ENCODE results near the gene KDM5A.

Gene KDM5A

DNA sequence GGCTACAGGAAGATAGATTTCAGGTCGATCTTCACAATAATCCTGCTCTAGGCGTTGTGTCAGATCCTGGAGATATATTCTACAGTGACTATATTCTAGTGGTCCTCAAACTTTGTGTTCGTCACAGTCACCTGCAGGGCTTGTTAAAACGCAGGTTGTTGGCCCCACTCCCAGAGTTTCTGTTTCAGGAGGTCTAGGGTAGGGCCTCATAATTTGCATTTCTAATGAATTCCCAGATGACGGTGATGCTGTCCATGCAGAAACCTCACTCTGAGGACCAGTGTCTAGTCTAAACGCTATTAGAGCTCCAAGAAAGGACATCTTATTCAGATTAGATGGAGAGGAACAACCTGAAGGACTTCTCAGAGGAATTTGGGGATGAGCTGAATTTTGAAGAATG is 113.3 kb downstream of the KDM5A start:
- Mint-ChIP-seq H3K4me3 (no peak overlapping the region), H3K27me3 (peaks cover 2% of the 10 kb centered on the region), H3K9me3 (no peaks in the 10 kb centered on the region), H3K27ac (no peak overlapping the region), H3K4me1 (ENCODE audit: low read depth) (peaks cover 7% of the 10 kb centered on the region), H3K36me3 (ENCODE audit: low read depth) (peaks cover 29% of the 10 kb centered on the region)
- intact Hi-C loops (cut with micrococcal nuclease), result no loop called here

DNA sequence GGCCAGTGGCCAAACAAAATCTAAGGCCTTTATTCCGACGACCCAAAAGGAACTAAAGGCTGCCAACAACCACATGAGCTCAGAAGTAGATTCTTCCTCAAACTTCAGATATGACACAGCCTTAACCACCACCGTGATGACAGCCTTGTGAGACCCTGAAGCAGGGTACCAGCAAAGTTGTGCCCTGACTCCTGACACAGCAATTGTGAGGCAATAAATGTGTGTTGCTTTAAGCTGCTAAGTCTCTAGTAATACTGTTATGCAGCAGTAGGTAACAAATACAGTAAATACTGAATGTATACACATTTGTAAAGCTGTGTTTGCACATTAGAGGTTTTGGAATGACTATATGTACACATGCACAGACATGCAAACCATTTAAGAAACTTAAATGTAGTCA is 115.7 kb downstream of the KDM5A start:
- Mint-ChIP-seq H3K4me3 (no peak overlapping the region), H3K36me3 (ENCODE audit: low read depth) (peaks cover 7% of the 10 kb centered on the region), H3K4me1 (ENCODE audit: low read depth) (peaks cover 5% of the 10 kb centered on the region), H3K27me3 (peaks cover 7% of the 10 kb centered on the region), H3K27ac (no peak overlapping the region), H3K9me3 (no peaks in the 10 kb centered on the region)
- intact Hi-C loops (cut with micrococcal nuclease), result no loop called here

DNA sequence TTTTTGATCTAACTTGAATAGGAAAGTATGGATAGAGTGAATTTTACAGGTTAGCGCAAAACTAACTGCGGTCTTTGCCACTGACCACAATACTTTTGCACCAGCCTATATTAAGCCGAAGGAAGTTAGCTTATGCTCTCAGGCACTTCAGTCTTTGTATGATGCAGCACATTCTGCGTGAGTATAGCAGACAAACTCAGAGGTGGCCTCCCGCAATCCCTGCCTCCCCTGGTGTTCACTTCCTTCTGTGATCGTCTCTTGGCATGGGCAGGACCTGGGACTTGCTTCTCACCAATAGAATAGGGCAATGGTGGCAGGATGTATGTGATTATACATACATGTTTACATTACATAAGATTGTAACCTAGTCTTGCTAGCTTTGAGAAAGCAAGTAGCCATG is 116.2 kb downstream of the KDM5A start:
- Mint-ChIP-seq H3K27me3 (peaks cover 10% of the 10 kb centered on the region), H3K27ac (no peak overlapping the region), H3K4me1 (ENCODE audit: low read depth) (peaks cover under 1% of the 10 kb centered on the region), H3K4me3 (no peak overlapping the region), H3K9me3 (no peaks in the 10 kb centered on the region), H3K36me3 (ENCODE audit: low read depth) (peaks cover 2% of the 10 kb centered on the region)
- intact Hi-C loops (cut with micrococcal nuclease), result no loop called here

DNA sequence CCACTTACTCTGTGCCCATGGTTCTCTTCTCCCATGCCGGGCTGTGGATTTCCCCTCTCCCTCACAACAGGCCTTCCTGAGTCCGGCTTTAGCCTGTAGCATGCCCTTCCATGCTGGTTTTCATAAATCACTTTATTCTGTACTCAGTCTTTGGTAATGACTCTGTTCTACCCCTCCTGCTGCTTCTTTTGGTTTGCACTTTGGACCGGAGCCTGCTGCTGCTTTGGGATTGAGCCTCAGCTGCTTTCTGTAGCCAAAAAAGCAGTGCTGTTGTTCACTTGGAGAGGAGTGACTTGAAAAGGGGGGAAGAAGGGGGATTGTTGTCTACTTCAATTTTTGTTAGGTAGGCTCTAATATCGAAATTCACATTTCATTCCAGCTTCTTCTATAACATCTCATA is 118.0 kb downstream of the KDM5A start:
- Mint-ChIP-seq H3K9me3 (no peaks in the 10 kb centered on the region), H3K27me3 (peaks cover 15% of the 10 kb centered on the region), H3K4me3 (no peak overlapping the region), H3K27ac (no peak overlapping the region), H3K36me3 (ENCODE audit: low read depth) (no peaks in the 10 kb centered on the region), H3K4me1 (ENCODE audit: low read depth) (no peaks in the 10 kb centered on the region)
- intact Hi-C loops (cut with micrococcal nuclease), result no loop called here

DNA sequence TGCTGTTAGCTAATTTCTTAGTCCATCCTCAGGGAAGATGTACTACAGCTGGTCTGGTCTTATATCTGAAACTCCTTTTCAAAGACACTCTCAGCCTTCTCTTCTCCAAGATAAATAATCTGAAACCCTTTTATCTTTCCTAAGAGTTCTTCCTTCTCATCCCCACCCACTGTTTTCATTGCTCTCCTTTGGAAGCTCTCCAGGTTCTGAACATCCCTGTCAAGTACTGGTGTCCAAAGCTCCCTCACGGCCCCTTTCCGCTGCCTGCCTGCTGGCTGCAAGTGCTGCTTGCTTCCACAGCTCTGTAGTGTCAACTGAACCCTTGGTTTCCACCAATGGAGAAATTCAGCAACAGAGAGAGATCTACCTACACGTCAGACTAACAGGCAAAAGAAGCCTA is 119.9 kb downstream of the KDM5A start:
- Mint-ChIP-seq H3K27ac (no peak overlapping the region), H3K4me1 (ENCODE audit: low read depth) (no peaks in the 10 kb centered on the region), H3K9me3 (no peaks in the 10 kb centered on the region), H3K36me3 (ENCODE audit: low read depth) (no peaks in the 10 kb centered on the region), H3K4me3 (no peak overlapping the region), H3K27me3 (peaks cover 15% of the 10 kb centered on the region)
- intact Hi-C loops (cut with micrococcal nuclease), result no loop called here

DNA sequence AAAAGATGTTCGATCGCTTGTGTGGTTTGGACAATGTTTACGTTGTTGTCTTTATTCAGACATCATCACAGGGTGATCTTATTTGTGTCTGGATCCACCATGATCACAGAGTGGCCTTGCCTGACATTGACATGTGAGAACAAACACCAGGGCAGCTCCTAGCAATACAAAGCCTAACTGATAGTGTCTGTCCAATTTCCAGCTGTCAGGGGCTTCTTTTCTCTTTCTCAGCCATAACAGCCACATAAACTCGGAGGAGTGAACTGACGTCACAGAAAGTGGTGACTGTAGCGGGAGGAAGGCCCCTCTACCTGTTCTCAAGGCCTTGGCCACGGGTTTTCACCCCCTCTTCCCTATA is 120.7 kb downstream of the KDM5A start:
- no peaks in the 10 kb centered on the region for H3K36me3 Mint-ChIP-seq (ENCODE audit: low read depth)
- H3K27me3 Mint-ChIP-seq, result peaks cover 18% of the 10 kb centered on the region
- H3K9me3 Mint-ChIP-seq, result no peaks in the 10 kb centered on the region
- H3K4me3 Mint-ChIP-seq, result no peak overlapping the region
- intact Hi-C loops (cut with micrococcal nuclease), result no loop called here
- H3K4me1 Mint-ChIP-seq (ENCODE audit: low read depth), result no peaks in the 10 kb centered on the region
- H3K27ac Mint-ChIP-seq, result no peak overlapping the region

DNA sequence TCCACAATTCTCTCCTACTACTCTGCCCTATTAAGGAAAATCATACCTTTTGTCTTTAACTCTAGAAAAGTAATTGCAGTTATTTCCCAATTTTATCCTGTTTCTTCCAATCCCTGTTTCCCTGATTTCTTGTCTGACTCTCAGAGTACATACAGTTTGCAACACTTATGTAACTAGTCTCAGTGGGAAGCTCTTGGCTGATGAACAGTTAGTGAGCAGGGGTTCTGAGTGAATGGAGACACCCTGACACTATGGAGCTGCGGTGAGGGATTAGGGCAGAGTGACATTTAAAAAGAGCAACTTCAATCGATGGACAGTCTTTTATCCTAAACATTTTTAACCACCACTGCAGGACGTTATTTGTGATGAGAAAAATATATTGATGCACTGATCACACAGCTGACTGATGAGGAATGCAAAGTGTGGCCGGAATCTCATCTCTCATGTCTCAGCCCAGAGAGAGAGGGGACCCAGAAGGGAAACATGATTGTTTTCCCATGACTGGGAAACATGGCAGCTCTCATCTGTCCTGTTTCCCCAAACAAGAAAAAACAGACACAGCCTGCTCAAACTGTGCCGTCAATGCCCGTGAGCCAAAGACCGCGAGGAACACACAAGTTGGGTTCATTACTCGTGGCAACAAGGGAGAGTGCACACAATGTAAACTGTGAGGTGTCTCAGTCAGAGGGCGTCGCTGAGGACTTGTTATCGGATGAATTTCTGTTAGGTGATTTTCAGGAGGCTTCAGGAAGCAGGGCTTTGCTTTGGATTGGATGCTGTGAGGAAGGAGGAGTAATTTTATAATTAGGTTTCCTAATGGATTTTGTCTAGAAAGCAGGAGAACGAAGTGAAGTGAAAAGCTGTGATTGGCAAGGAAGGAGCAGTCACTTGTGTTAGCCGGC is 121.3 kb downstream of the KDM5A start:
- Mint-ChIP-seq H3K9me3 (no peaks in the 10 kb centered on the region), H3K4me1 (ENCODE audit: low read depth) (no peaks in the 10 kb centered on the region), H3K36me3 (ENCODE audit: low read depth) (no peaks in the 10 kb centered on the region), H3K4me3 (no peak overlapping the region), H3K27ac (no peak overlapping the region), H3K27me3 (peaks cover 20% of the 10 kb centered on the region)
- intact Hi-C loops (cut with micrococcal nuclease), result no loop called here

DNA sequence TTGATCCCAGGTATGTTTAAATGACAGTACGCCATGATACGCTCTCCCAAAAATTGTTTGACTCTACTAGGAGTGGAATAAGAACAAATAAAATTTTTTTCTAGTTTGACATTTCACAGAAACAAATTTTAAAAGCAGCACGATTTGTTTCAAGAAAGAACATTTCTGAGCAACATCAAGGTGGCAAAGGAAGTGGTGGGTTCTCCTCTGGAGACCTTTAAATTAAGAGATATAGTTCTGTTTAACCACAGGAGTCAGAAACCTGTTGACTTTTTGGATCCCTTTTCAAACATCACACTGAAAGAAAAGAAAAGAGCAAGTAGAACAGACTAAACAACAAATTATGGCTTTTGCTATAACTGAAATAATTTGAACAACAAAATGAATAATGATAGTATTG is 124.0 kb downstream of the KDM5A start:
- no peaks in the 10 kb centered on the region for H3K36me3 Mint-ChIP-seq (ENCODE audit: low read depth)
- no peak overlapping the region for H3K4me3 Mint-ChIP-seq
- no peaks in the 10 kb centered on the region for H3K9me3 Mint-ChIP-seq
- intact Hi-C loops (cut with micrococcal nuclease), result no loop called here
- no peak overlapping the region for H3K27ac Mint-ChIP-seq
- no peaks in the 10 kb centered on the region for H3K4me1 Mint-ChIP-seq (ENCODE audit: low read depth)
- H3K27me3 Mint-ChIP-seq, result peaks cover 27% of the 10 kb centered on the region

DNA sequence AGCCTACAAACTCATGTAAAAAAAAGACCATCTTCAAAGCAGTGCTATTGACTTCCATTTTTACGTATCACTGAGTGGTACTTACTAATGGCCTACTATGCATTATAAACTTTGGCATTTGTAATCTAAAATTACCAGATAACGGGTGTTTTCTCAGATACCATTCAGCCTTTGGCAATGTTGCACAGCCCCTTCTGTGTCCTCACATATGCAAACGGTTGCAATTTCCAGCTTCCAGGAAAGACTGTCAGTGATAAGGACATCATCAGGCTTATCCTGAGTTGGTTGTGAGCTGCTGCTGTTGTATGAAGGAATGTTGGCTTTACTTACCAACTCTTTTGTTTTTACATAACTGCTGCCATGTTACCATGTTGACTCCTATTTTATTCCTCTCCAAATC is 124.9 kb downstream of the KDM5A start:
- H3K27ac Mint-ChIP-seq, result no peak overlapping the region
- H3K9me3 Mint-ChIP-seq, result no peaks in the 10 kb centered on the region
- no peaks in the 10 kb centered on the region for H3K36me3 Mint-ChIP-seq (ENCODE audit: low read depth)
- peaks cover 31% of the 10 kb centered on the region for H3K27me3 Mint-ChIP-seq
- H3K4me1 Mint-ChIP-seq (ENCODE audit: low read depth), result no peaks in the 10 kb centered on the region
- H3K4me3 Mint-ChIP-seq, result no peak overlapping the region
- intact Hi-C loops (cut with micrococcal nuclease), result no loop called here

DNA sequence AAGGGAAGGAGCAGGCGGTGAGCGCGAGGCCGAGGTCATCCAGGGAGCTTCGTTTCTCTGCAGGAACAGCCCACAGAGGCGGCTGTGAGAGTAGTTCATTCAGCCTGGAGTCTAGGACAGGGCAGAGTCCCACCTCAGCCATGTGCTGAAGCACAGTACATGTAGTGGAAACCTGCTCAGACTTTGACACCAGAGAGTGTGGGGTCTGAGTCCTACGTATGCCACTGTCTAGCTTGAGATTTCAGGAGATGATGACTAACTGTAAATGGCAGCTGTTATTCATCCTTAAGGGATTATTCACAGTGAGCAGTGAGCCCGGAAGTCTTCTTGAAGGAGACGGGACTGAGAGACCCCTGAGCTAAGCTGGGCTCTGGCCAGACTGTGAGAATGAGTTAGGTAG is 125.5 kb downstream of the KDM5A start:
- Mint-ChIP-seq H3K4me1 (ENCODE audit: low read depth) (no peaks in the 10 kb centered on the region), H3K9me3 (no peaks in the 10 kb centered on the region), H3K27me3 (peaks cover 30% of the 10 kb centered on the region), H3K4me3 (no peak overlapping the region), H3K36me3 (ENCODE audit: low read depth) (no peaks in the 10 kb centered on the region), H3K27ac (no peak overlapping the region)
- intact Hi-C loops (cut with micrococcal nuclease), result no loop called here

DNA sequence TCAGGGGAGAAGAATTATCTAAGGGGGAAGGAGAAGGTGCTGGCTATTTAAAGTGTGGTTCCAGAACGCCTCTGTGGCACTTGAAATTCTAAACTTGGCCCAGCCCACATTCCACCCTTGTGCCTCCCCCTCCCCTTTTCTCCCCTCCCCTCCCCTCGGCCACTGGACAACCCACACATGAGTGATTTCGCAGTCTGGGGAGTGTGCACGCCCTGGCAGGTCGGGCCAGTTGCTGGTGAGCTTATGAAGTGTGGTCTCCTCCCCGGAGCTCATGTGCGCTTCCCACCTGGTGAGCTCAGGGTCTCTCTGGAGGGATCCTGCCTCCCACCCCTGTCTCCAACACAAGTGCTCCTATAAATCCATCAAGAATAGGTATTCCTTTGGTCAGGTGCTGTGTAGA is 126.3 kb downstream of the KDM5A start, which contains the start of gene SLC6A13:
Gene SLC6A13 (minus strand): TSS at position 20 of the 400 bp plus-strand sequence. CDS start 2,784 bp downstream, outside the sequence.
- Mint-ChIP-seq H3K27me3 (peaks cover 31% of the 10 kb centered on the region), H3K4me1 (ENCODE audit: low read depth) (no peaks in the 10 kb centered on the region), H3K4me3 (no peak within 1 kb of the TSS), H3K9me3 (no peaks in the 10 kb centered on the region), H3K27ac (no peak within 1 kb of the TSS), H3K36me3 (ENCODE audit: low read depth) (no peaks in the 10 kb centered on the region)
- intact Hi-C loops (cut with micrococcal nuclease), result no loop called here

DNA sequence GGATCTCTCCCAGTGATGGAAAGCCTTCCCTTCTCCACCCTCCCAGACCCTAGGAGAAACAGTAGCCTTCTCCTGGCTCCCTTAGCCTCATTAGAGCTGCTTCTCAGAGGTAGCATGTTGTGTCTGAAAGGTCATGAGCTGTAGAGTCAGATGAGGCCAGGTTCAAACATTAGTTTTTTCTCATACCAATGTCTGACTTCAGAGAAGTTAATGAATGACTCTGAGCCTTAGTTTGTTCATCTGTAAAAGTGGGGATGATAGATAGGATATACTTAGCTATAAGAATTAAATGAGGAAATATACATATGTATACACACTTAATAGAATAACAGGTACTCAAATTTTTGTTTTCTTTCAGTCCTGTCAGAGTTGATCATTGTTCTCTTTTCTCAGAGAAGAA is 127.0 kb downstream of the KDM5A start:
- no peaks in the 10 kb centered on the region for H3K36me3 Mint-ChIP-seq (ENCODE audit: low read depth)
- intact Hi-C loops (cut with micrococcal nuclease), result no loop called here

DNA sequence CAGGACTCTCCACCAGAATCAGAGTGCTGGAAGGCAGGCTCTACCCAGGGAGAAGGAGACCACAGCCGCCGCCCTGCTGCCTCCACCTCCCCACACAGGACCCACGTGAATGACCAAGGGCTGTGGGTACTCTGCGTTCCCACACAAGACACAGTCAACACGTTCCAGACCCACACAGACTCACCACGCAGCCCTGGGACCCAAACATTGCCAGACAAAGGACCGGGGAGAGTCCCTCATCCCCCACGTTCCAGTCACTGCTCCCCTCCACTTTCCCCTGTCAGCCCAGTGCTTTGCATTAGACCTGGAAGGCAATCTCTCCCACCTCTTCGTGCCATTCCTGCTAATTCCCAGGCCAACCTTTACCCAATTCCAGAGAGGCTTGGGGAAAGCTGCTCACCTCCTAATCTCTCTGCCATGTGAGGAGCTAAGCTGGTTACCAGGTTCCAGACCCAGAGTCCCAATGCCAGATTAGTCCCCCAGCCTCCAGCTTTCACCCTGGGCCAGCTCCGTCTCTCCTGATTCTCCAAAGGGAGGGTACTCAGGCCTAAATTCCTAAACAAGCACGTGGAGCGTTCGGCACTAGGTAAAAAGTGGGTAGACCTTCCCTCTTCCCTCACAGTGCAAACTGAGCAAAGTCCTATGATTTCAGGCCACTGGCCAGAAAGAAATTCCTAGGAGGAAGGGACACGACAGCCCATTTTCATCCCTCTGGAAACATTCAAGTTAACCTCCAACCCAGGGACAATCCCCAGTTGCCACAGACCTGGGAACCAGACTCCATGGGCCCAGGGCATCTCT is 131.4 kb downstream of the KDM5A start:
- no peak overlapping the region for H3K4me3 Mint-ChIP-seq
- intact Hi-C loops (cut with micrococcal nuclease), result no loop called here
- H3K4me1 Mint-ChIP-seq (ENCODE audit: low read depth), result no peaks in the 10 kb centered on the region
- H3K9me3 Mint-ChIP-seq, result no peaks in the 10 kb centered on the region
- H3K27me3 Mint-ChIP-seq, result peaks cover 36% of the 10 kb centered on the region
- H3K36me3 Mint-ChIP-seq (ENCODE audit: low read depth), result no peaks in the 10 kb centered on the region
- no peak overlapping the region for H3K27ac Mint-ChIP-seq

More for the DNA sequence above, 127.0 kb downstream of the KDM5A start:
- H3K4me1 Mint-ChIP-seq (ENCODE audit: low read depth), result no peaks in the 10 kb centered on the region
- no peak overlapping the region for H3K4me3 Mint-ChIP-seq
- H3K9me3 Mint-ChIP-seq, result no peaks in the 10 kb centered on the region
- H3K27me3 Mint-ChIP-seq, result peaks cover 35% of the 10 kb centered on the region
- H3K27ac Mint-ChIP-seq, result no peak overlapping the region

DNA sequence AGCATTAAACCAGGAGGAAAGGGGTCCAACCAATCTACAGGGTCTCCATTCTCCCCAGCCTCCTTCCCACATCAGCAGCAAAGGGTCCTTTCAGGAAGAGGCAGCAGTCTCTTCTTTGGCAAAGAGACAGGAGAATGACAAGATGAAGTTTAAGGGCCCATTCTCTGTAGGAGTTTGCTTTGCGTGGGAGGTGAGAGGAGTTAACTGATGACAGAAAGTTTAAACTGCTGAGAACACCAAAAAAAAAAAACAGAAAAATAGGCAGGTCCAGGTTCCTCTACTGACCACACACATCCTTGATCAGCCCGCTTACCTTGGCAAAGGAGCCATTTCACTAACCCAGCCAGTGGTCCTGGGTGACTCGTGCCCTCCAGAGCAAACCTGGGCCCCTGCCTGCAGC is 132.2 kb downstream of the KDM5A start:
- Mint-ChIP-seq H3K27me3 (peaks cover 33% of the 10 kb centered on the region), H3K9me3 (no peaks in the 10 kb centered on the region), H3K4me1 (ENCODE audit: low read depth) (no peaks in the 10 kb centered on the region), H3K27ac (no peak overlapping the region), H3K36me3 (ENCODE audit: low read depth) (no peaks in the 10 kb centered on the region), H3K4me3 (no peak overlapping the region)
- intact Hi-C loops (cut with micrococcal nuclease), result no loop called here

Data from dendritic cell treated with granulocyte-macrophage colony-stimulating factor and Interleukin-4, amounts not matched to agents 40 ng/mL and 50 ng/mL, for 4 days (primary cell).